HG03280 (cell line): ENCODE results near the gene MTHFR.

Experiments used
- ATAC-seq: cut with Tn5 transposase; IDR thresholded peaks from one replicate; pipeline ENCODE4 v1.9.1; 2021; ENCODE audit warnings: mild to moderate bottlenecking, moderate library complexity; ENCODE audit not compliant: unreplicated experiment

MTHFR gene

DNA sequence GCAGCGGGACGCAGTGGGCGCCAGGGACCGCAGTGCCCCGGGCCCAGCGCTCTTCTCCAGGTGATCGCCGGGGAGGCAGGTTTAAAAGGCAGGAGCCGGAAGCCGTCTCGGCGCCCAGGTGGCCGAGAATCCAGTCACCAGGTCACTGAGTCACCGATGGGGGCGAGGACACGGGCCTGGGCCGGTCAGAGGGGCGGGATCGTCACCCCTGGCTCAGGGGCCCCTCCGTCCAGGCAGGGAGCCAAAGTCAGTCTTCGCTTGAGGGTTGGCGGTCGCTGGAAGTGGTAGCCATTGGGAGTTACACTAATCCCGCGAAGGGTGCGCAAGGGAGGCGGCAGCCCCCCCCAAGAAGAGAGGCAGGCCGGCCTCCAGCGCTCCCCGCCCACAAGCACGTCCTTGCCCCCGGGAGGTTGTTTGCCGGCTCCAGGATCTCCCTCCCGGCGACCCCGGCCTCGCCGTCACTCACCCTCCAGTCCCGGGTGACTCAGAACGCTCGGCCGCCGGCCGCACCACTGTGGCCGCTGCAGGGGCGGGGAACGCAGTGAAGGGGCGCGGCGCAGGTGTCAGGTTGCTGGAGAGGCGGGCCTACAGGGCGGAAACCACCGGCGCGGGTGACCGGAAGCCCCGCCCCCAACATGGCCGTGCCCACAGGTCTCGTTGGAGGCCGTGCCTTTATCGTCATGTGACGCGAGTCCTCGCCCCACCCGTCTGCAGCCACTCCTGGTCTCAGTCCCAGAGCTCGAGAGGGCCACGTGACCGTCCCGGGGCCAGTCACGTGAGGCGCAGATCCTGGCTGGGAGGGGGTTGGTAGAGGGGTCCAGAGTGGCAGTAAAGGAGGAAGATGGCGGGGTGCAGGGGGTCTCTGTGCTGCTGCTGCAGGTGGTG lies at the start of gene MTHFR, which contains the start of gene CLCN6:
Gene MTHFR, minus strand, starts transcription at position 543 of the 885 bp plus-strand sequence. CDS start 2,848 bp downstream, outside the sequence.
Gene CLCN6, plus strand, starts transcription at position 770 of the 885 bp plus-strand sequence. Its CDS starts 72 bp downstream, at position 842.
- peak; percentile 89 for ATAC-seq

DNA sequence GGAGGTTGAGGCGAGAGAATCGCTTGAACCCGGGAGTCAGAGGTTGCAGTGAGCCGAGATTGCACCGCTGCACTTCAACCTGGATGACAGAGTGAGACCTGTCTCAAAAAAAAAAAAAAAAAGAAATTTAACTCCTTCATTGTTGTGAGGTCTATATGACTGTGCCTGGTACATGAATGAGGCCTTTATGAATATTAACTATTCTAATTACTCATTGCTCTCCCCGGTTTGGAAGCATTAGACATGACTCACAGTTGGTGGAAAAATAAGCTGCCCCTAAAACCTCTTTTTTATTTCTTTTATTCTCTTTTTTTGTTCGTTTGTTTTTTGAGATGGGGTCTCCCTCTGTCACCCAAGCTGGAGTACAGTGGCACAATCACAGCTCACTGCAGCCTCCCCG lies 49.7 kb upstream of the MTHFR start:
- ATAC-seq: no peak

- no peak for ATAC-seq
Measured at GRCh38 chr1:11854519-11854918, 48.8 kb upstream of the MTHFR start.

DNA sequence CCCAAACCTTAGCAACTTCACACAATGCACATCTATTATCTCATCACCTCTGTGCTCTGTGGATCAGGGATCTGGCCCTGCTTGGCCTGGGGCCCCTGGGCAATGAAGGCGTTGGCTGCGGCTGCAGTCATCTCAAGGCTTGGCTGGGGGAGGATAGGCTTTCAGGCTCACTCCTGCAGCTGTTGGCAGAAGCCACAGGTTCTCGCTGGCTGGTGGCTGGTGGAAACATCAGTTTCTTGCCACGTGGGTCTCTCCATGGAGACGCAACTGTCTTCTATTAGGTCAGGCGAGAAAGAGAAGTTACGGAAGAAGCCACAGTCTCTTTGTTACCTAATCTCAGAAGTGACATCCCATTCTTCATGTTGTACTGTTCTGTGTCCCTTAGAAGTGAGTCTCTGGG lies 45.4 kb upstream of the MTHFR start:
- ATAC-seq: no peak

DNA sequence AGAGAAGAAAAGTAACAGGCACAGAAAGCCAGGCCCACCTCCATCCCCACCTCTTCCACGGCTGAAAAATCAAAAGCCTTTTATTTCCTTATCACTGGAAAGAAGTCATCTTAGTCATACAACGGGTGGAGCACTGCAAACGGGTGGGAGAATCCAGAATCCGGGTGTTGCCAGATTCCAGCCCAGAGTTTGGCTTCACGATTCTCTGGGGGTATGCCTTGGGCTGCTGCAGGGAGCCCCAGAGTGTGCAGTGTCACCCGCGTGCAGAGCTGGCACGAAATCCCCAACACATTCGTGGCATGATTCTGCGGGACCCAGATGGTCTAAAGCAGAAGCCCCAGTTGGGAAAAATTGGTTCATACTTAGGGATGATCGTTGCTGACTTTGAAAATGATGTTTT lies 44.4 kb upstream of the MTHFR start:
- ATAC-seq: no peak

DNA sequence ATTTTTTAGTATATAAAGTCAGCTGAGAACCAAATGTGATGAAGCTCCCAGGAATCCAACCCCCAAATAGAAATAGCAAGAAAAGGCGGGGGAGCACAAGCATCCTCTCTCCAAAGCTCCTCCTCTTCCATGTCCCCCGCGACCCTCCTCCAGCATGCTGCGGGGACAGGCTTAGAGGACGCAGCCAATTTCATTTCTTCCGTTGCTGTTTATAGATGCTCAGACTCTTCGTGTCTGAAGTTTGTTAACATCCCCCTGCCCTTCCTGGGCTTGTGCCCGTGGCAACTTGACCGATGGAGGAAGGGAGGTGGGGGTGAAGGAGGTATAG lies 42.6 kb upstream of the MTHFR start:
- no peak for ATAC-seq

GRCh38 chr1:11847667-11848372 lies 42.1 kb upstream of the MTHFR start, which contains the start of gene NPPA:
NPPA (minus strand) TSS chr1:11847783; CDS start chr1:11847684, 99 bp downstream.
- no peak for ATAC-seq

DNA sequence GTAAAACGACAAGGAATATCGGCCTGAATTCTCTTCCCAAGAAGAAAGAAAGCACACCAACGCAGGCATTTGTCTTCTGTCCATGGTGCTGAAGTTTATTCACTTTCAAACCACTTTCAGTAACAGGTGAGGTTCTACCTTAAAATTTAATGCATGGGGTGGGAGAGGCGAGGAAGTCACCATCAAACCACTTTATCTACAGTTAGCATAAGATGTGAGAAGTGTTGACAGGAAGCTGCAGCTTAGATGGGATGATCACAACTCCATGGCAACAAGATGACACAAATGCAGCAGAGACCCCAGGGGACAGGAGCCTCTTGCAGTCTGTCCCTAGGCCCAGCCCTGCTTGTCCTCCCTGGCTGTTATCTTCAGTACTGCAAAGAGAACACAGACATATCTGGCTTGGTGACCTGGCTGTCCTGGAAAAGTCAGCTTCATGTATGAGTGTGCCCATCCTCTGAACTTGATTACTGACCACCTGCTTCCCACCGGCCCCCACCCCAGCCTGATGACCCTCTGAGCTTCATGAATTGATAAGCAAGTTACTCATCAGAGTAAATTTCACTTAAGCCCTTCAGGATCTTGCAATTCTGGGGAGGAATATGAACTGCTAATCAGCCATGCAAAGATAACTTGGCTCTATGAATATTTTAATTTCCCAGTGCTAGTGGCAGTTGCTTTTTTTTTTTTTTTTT lies 40.0 kb upstream of the MTHFR start:
- no peak for ATAC-seq

- ATAC-seq: no peak
Measured at GRCh38 chr1:11842154-11843041, 36.6 kb upstream of the MTHFR start.

DNA sequence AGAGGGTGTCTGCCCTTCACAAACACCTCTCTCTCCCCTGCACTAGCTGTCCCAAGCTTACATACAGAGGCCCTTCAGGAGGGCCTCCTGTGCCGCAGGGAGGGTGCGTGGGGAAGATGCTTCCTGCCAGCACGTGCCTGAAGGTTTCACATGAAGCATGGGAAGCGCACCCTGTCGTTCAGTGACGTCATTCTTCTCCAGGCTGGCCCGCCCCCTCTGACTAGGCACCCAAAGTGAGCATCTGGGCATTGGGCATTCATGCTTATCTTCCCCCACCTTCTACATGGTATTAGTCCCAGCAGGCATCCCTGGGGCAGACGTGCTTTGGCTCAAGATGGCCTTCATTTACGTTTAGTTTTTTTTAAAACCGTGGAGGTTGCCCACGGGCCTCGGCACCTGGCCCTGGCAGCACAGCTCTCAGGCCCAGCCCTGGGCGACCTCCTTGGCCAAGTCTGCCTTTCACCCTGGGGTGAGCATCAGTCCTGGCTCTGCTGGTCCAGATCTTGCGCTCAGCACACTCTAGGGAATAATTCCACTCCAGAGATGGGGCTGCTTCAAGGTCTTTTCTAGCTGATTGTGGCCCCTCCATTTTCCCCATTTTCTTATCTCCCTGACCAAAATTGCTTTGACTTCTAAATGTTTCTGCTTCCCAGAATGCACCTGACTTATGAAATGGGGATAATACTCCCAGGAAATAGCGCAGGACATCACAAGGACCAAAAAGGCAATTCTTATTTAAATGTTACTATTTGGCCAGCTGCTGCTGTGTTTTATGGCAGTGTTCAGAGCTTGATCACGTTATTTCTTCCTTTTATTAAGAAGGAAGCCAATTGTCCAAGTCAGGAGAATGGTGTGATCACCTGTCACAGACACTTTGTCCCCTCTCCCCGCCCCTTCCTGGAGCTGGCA lies 35.7 kb upstream of the MTHFR start:
- no peak for ATAC-seq

DNA sequence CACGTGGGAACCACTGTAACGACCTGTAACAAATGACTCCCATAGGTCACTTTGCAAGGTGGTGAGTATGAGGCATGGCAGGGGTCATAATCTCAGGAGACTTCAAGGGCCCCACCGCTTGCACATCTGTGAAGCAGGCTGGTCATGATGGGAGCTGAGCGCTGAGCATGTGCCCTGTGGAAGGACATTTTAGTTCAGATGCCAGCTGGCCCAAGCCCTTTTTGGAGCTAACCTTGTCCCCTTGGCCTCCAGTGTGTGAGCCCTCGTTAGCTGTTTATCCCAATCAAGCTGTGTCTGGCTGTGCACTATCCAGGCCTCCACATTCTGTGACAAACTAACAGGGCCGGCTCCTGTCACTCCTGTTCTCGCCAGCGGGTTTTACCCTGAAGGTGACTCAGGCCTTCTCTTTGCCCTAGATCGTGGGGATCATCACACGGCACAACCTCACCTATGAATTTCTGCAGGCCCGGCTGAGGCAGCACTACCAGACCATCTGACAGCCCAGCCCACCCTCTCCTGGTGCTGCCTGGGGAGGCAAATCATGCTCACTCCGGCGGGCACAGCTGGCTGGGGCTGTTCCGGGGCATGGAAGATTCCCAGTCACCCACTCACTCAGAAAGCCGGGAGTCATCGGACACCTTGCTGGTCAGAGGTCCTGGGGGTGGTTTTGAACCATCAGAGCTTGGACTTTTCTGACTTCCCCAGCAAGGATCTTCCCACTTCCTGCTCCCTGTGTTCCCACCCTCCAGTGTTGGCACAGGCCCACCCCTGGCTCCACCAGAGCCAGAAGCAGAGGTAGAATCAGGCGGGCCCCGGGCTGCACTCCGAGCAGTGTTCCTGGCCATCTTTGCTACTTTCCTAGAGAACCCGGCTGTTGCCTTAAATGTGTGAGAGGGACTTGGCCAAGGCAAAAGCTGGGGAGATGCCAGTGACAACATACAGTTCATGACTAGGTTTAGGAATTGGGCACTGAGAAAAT lies 34.3 kb upstream of the MTHFR start:
- no peak for ATAC-seq

DNA sequence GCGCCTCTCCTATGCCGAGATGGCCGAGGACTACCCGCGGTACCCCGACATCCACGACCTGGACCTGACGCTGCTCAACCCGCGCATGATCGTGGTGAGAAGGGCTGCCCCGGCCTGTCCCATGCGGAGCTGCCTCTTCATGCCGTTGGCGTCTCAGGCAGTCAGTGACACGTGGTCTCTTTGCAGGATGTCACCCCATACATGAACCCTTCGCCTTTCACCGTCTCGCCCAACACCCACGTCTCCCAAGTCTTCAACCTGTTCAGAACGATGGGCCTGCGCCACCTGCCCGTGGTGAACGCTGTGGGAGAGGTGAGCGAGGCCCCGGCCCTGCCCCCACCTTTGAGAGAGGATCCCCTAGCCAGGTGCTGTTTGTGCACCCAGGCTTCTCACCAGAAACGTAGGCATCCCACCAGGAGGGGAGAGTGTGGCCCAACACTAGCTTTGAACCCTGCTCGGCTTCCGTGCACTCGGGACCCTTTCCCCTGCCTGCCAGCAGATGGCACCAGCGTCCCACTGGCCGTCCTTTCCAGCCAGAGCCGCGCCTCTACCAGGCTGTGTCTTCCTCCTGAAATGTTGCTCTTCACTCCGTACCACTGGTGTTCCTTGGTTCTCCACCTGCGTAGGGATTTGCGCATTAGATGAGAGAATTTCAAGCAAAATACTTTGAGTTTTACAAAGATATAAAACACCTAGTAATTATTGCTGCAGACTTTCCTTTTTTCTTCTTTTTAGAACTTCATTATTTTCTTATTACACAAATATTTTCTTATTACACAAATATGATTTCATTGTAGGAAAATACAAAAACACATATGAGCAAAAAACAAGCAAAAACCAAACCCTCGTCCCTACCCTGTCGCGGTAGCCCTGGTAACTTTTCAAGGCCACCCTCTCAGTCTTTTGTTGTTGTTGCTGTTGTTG lies 32.8 kb upstream of the MTHFR start:
- no peak for ATAC-seq

DNA sequence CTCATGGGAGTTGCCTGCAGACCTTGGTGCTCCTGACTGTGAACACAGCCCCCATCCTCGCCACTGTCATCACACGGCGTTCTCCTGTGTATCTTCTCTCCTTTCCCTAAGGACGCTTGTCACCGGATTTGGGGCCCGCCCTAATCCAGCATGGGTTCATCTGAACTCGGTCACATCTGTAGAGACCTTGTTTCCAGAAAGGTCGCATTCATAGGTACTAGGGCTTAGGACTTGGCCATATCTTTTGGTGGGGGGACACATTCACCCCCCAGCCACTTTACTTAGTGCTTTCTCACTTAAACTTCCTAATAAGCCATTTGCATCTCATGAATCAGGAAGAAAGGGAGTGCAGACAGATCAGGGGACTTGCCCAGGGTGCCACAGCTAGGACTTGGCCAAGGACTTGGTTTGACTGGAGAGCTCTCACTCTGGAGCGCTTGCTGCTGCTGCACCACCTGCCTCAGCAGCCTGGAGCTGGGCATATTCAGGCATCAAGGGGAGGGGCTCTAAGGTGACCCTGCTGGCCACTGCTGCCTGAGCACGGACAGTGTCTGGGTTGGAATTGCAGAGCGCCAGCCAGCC lies 32.1 kb upstream of the MTHFR start:
- no peak for ATAC-seq

GRCh38 chr1:11836955-11837766 lies 31.4 kb upstream of the MTHFR start:
- ATAC-seq: no peak

GRCh38 chr1:11835441-11836225 lies 29.9 kb upstream of the MTHFR start:
- ATAC-seq: no peak
